Mesendoderm (in vitro differentiated cells): ENCODE results near the gene DAPL1.

Experiments used
- DNase-seq: peaks from one replicate; pipeline ENCODE4 v3.0.0; 2013
- H2AK5ac ChIP-seq: 2 replicates; pipeline ENCODE4 v1.6.1; 2013; ENCODE audit warnings: low read length, inconsistent platforms
- H2BK120ac ChIP-seq: 2 replicates; pipeline ENCODE4 v1.6.1; 2013; ENCODE audit warnings: low read depth, mild to moderate bottlenecking, low read length, moderate library complexity, mixed read lengths
- H2BK15ac ChIP-seq: replicated peaks from 2 replicates; pipeline ENCODE4 v1.6.1; 2013; ENCODE audit warnings: low read depth, mild to moderate bottlenecking, moderate library complexity
- H2BK5ac ChIP-seq: 2 replicates; pipeline ENCODE4 v1.6.1; 2013; ENCODE audit warnings: low read length, inconsistent platforms
- H3K18ac ChIP-seq: 2 replicates; pipeline ENCODE4 v1.6.1; 2013; ENCODE audit warnings: mild to moderate bottlenecking, low read length, mixed read lengths
- H3K23ac ChIP-seq: one replicate; pipeline ENCODE4 v1.6.1; 2013; ENCODE audit warnings: low read length
- H3K27ac ChIP-seq: 2 replicates; pipeline ENCODE4 v1.5.1; 2013; ENCODE audit warnings: low read depth, mild to moderate bottlenecking, inconsistent platforms, low read length, moderate library complexity
- H3K27me3 ChIP-seq: 2 replicates; pipeline ENCODE4 v1.6.1; 2013; ENCODE audit warnings: low read length, control low read depth, mild to moderate bottlenecking, inconsistent platforms; ENCODE audit not compliant: insufficient read depth, poor library complexity
- H3K36me3 ChIP-seq: 2 replicates; pipeline ENCODE4 v1.6.1; 2013; ENCODE audit warnings: low read length, inconsistent platforms; ENCODE audit not compliant: control insufficient read depth, insufficient read depth
- H3K4ac ChIP-seq: one replicate; pipeline ENCODE4 v1.6.1; 2013; ENCODE audit warnings: low read depth, mild to moderate bottlenecking, low read length, moderate library complexity
- H3K4me1 ChIP-seq: 2 replicates; pipeline ENCODE4 v1.6.1; 2013; ENCODE audit warnings: low read depth, low read length, inconsistent platforms; ENCODE audit not compliant: control insufficient read depth
- H3K4me2 ChIP-seq: 2 replicates; pipeline ENCODE4 v1.6.1; 2013; ENCODE audit warnings: low read length
- H3K4me3 ChIP-seq: 2 replicates; pipeline ENCODE4 v1.5.1; 2013; ENCODE audit warnings: mild to moderate bottlenecking, low read length
- H3K56ac ChIP-seq: one replicate; pipeline ENCODE4 v1.6.1; 2013; ENCODE audit warnings: low read length
- H3K79me1 ChIP-seq: 2 replicates; pipeline ENCODE4 v1.6.1; 2013; ENCODE audit warnings: low read length, inconsistent platforms
- H3K79me2 ChIP-seq: 2 replicates; pipeline ENCODE4 v1.6.1; 2013; ENCODE audit warnings: mild to moderate bottlenecking, low read length; ENCODE audit not compliant: control insufficient read depth, insufficient read depth
- H3K9ac ChIP-seq: 2 replicates; pipeline ENCODE4 v1.6.1; 2013; ENCODE audit warnings: low read length, inconsistent platforms
- H4K5ac ChIP-seq: one replicate; pipeline ENCODE4 v1.6.1; 2013; ENCODE audit warnings: low read length
- H4K8ac ChIP-seq: one replicate; pipeline ENCODE4 v1.6.1; 2013; ENCODE audit warnings: low read depth, mild to moderate bottlenecking, control low read depth, low read length, moderate library complexity
- WGBS: extraction: QIAGEN DNeasy Blood & Tissue Kit; methylation state at CpG from one replicate; pipeline ENCODE4 v1.1.7; 2013; ENCODE audit warnings: low lambda C conversion rate, missing lambda C conversion rate; ENCODE audit not compliant: insufficient coverage; ENCODE audit errors: extremely low coverage; 5-methylcytosine and 5-hydroxymethylcytosine counted together

The DAPL1 gene

DNA sequence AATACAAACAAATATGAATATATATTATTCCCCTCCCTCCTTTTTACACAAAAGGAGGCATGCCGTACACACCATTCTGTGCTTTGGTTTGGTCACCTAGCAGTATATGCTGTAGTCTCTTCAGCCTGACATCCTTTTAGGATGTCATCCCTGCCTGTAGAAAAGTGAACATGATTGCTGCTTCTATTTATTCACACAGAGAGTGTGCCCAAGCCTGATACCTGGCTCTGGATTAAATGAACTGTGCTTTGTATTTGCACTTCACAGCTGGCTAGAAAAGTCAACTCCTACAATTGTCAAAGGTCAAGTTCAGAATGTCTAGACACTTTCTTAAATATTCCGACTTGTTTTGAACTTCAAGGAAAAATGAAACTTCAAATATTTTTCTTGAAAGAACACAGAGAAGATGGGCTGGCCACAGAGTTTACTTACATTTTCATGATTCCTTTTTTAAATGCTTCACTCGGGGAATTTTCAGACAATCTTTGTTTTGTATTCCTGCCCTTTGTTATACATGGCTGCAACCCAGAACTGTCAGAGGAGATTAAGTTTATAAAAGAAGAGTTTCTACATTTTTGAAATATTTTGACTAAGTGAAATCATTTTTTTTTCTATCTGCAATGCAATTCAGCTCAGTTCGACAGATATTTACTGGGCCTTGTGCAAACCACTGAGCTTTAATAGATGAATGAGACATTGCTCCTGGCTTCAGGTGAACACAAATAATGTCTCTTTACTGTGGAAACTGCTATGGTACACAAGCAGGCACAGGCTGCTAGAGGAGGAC is 33.5 kb downstream of the DAPL1 start:
- H3K36me3 ChIP-seq = no peaks in the 10 kb centered on the region
- no CpG with 5 or more reads among the region's 4 CpGs for WGBS

DNA sequence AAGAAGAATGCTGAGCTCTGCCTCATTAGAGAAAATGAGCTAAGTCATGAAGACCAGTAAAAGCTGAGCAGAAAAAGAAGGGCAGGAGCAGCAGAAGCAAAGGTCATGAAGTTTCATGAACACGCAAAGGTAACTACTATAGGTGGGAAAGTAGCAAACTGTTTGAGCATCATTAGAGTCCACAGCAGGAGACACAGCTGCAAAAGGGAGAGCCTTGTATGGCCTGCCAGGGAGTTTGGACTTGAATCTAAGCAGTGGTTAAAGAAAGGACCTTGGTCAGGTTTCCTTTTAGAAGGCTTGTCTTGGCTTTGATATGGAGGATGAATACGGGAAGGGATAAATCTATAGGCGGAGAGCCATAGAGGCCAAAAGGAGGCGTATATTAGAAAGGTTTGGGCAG is 34.0 kb downstream of the DAPL1 start:
- no peak overlapping the region for H3K18ac ChIP-seq
- H2BK120ac ChIP-seq = no peak overlapping the region
- no peak for DNase-seq
- no peak overlapping the region for H3K56ac ChIP-seq
- H3K36me3 ChIP-seq = no peaks in the 10 kb centered on the region
- H2AK5ac ChIP-seq = no peak overlapping the region
- no peak overlapping the region for H2BK5ac ChIP-seq
- no peak overlapping the region for H3K4me3 ChIP-seq
- no peak overlapping the region for H3K4ac ChIP-seq
- H3K27ac ChIP-seq = no peak overlapping the region
- no peak overlapping the region for H2BK15ac ChIP-seq
- no peak overlapping the region for H4K8ac ChIP-seq
- H3K9ac ChIP-seq = no peak overlapping the region
- no peak overlapping the region for H4K5ac ChIP-seq
- H3K4me1 ChIP-seq = no peaks in the 10 kb centered on the region
- no peak overlapping the region for H3K23ac ChIP-seq
- no peaks in the 10 kb centered on the region for H3K79me1 ChIP-seq
- H3K4me2 ChIP-seq = no peak overlapping the region
- WGBS = no CpG with 5 or more reads among the region's 4 CpGs
- H3K27me3 ChIP-seq = no peaks in the 10 kb centered on the region
- H3K79me2 ChIP-seq = no peaks in the 10 kb centered on the region

More for the DNA sequence above, 33.5 kb downstream of the DAPL1 start:
- no peak overlapping the region for H3K4ac ChIP-seq
- H3K18ac ChIP-seq = no peak overlapping the region
- H2AK5ac ChIP-seq = no peak overlapping the region
- no peak overlapping the region for H2BK5ac ChIP-seq
- no peak overlapping the region for H3K4me2 ChIP-seq
- no peaks in the 10 kb centered on the region for H3K27me3 ChIP-seq
- H3K79me2 ChIP-seq = no peaks in the 10 kb centered on the region
- no peak overlapping the region for H3K4me3 ChIP-seq
- no peak overlapping the region for H4K8ac ChIP-seq
- H3K56ac ChIP-seq = no peak overlapping the region
- H4K5ac ChIP-seq = no peak overlapping the region
- no peak overlapping the region for H2BK15ac ChIP-seq
- no peaks in the 10 kb centered on the region for H3K79me1 ChIP-seq
- H2BK120ac ChIP-seq = no peak overlapping the region
- DNase-seq = no peak
- no peaks in the 10 kb centered on the region for H3K4me1 ChIP-seq
- no peak overlapping the region for H3K27ac ChIP-seq
- H3K9ac ChIP-seq = no peak overlapping the region
- H3K23ac ChIP-seq = no peak overlapping the region

DNA sequence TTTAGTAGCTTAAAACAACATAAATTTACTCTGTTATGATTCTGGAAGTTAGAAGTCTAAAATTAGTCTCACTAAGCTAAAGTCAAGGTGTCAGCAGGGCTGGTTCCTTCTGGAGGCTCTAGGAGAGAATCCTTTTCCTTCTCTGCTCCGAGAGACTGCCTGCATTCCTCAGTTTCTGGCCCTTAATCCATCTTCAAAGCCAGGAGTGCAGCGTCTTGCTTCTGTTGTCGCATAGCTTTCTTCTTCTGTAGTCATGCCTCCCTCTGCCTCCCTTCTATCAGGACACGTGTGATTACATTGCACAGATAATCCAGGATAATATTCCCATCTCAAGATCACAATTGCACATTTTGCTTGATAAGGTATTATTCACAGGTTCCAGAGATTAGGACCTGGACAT is 35.1 kb downstream of the DAPL1 start:
- H3K18ac ChIP-seq = no peak overlapping the region
- H3K79me1 ChIP-seq = no peaks in the 10 kb centered on the region
- no peak overlapping the region for H3K4me3 ChIP-seq
- H3K56ac ChIP-seq = no peak overlapping the region
- H2BK5ac ChIP-seq = no peak overlapping the region
- WGBS = no CpG with 5 or more reads among the region's 4 CpGs
- no peak overlapping the region for H3K9ac ChIP-seq
- H3K4ac ChIP-seq = no peak overlapping the region
- DNase-seq = no peak
- no peak overlapping the region for H4K8ac ChIP-seq
- H3K4me2 ChIP-seq = no peak overlapping the region
- H2AK5ac ChIP-seq = no peak overlapping the region
- no peak overlapping the region for H3K27ac ChIP-seq
- H2BK120ac ChIP-seq = no peak overlapping the region
- H3K36me3 ChIP-seq = no peaks in the 10 kb centered on the region
- H3K23ac ChIP-seq = no peak overlapping the region
- no peaks in the 10 kb centered on the region for H3K4me1 ChIP-seq
- no peaks in the 10 kb centered on the region for H3K79me2 ChIP-seq
- H4K5ac ChIP-seq = no peak overlapping the region
- H3K27me3 ChIP-seq = no peaks in the 10 kb centered on the region
- H2BK15ac ChIP-seq = no peak overlapping the region

DNA sequence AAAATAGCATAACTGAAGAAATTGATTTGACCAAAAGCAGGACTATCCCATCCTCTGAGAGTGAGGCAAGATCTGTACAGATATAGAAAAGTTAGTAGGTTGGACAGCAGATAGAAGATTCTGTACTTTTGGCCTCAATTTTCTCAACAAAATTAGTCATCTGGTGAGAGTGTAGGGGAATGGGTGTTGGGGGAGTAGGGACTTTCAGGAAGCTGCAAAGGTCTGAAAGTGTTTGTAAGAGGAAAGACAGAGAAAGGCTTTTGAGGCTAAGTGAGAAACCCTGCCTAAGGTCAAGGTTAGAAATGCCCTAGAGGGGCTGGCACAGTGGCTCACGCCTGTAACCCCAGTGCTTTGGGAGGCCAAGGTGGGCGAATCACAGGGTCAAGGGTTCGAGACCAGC is 40.3 kb downstream of the DAPL1 start:
- no peak overlapping the region for H3K4me2 ChIP-seq
- WGBS = no CpG with 5 or more reads among the region's 3 CpGs

DNA sequence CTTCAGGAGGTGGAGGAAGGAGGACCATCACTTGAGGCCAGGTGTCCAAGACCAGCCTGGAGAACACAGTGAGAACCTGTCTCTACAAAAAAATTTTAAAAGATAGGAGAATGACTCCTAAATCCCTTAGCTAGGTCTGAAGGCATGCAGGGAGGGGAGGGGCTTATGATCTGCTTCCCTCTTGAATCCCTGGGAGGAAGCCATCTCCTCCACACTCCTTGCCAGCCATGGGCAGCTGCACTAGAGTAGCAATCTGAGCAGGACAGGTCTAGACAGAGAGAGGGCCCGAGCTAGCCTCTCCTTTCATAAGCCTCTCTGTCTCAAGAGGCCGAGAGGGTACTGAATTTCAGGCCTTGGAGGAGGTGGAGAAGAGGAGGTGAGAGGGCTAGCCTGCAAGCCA is 42.5 kb downstream of the DAPL1 start:
- Histone ChIP-seq H3K27me3 (no peaks in the 10 kb centered on the region), H3K4ac (no peak overlapping the region), H3K4me3 (no peak overlapping the region), H2BK120ac (no peak overlapping the region), H3K18ac (no peak overlapping the region), H2BK15ac (no peak overlapping the region), H4K8ac (no peak overlapping the region), H3K56ac (no peak overlapping the region), H3K4me1 (no peaks in the 10 kb centered on the region), H3K79me2 (no peaks in the 10 kb centered on the region), H4K5ac (no peak overlapping the region), H3K4me2 (no peak overlapping the region), H3K79me1 (no peaks in the 10 kb centered on the region), H2AK5ac (no peak overlapping the region), H3K23ac (no peak overlapping the region), H3K27ac (no peak overlapping the region), H3K36me3 (no peaks in the 10 kb centered on the region), H2BK5ac (no peak overlapping the region), H3K9ac (no peak overlapping the region)
- no CpG with 5 or more reads among the region's 2 CpGs for WGBS
- DNase-seq = no peak

More for the DNA sequence above, 40.3 kb downstream of the DAPL1 start:
- no peak overlapping the region for H2BK120ac ChIP-seq
- H3K79me1 ChIP-seq = no peaks in the 10 kb centered on the region
- no peak overlapping the region for H2BK15ac ChIP-seq
- H3K4me1 ChIP-seq = no peaks in the 10 kb centered on the region
- H3K18ac ChIP-seq = no peak overlapping the region
- DNase-seq = no peak
- H3K27me3 ChIP-seq = no peaks in the 10 kb centered on the region
- H3K4me3 ChIP-seq = no peak overlapping the region
- H2AK5ac ChIP-seq = no peak overlapping the region
- H4K8ac ChIP-seq = no peak overlapping the region
- no peaks in the 10 kb centered on the region for H3K36me3 ChIP-seq
- no peaks in the 10 kb centered on the region for H3K79me2 ChIP-seq
- H4K5ac ChIP-seq = no peak overlapping the region
- H3K4ac ChIP-seq = no peak overlapping the region
- H2BK5ac ChIP-seq = no peak overlapping the region
- no peak overlapping the region for H3K27ac ChIP-seq
- H3K23ac ChIP-seq = no peak overlapping the region
- no peak overlapping the region for H3K9ac ChIP-seq
- no peak overlapping the region for H3K56ac ChIP-seq

GRCh38 chr2:158841850-158842249 is 46.7 kb downstream of the DAPL1 start:
- Histone ChIP-seq H2BK120ac (no peak overlapping the region), H3K4me1 (peaks cover 6% of the 10 kb centered on the region), H3K18ac (no peak overlapping the region), H2BK5ac (no peak overlapping the region), H3K79me1 (no peaks in the 10 kb centered on the region), H3K4ac (no peak overlapping the region), H3K23ac (no peak overlapping the region), H3K27me3 (no peaks in the 10 kb centered on the region), H2BK15ac (no peak overlapping the region), H3K4me2 (no peak overlapping the region), H2AK5ac (no peak overlapping the region), H3K79me2 (no peaks in the 10 kb centered on the region), H3K56ac (no peak overlapping the region), H3K9ac (no peak overlapping the region), H4K5ac (no peak overlapping the region), H3K4me3 (no peak overlapping the region), H3K27ac (no peak overlapping the region), H3K36me3 (no peaks in the 10 kb centered on the region), H4K8ac (no peak overlapping the region)
- DNase-seq = no peak
